Endothelial cell (in vitro differentiated cells): Measurements from ENCODE around the gene LAMA2. TPM values are rescaled to one million over a fixed set of nuclear protein-coding genes. Genes with fewer than 3 reads are reported as not detected.

Experiments used
- DNase-seq: peaks from one replicate; pipeline ENCODE4 v3.0.0; 2021; ENCODE audit warnings: low spot score
- H3K27ac Mint-ChIP-seq: one replicate; pipeline ENCODE4 v1.8.0; 2021; ENCODE audit warnings: mixed read lengths, inconsistent platforms; ENCODE audit not compliant: unreplicated experiment
- H3K27me3 Mint-ChIP-seq: one replicate; pipeline ENCODE4 v1.8.0; 2021; ENCODE audit warnings: mild to moderate bottlenecking, moderate library complexity, mixed read lengths, inconsistent platforms; ENCODE audit not compliant: unreplicated experiment
- H3K36me3 Mint-ChIP-seq: one replicate; pipeline ENCODE4 v1.8.0; 2021; ENCODE audit warnings: mild to moderate bottlenecking, low read depth, mixed read lengths, inconsistent platforms; ENCODE audit not compliant: unreplicated experiment
- H3K4me1 Mint-ChIP-seq: one replicate; pipeline ENCODE4 v1.8.0; 2021; ENCODE audit warnings: mild to moderate bottlenecking, mixed read lengths, inconsistent platforms; ENCODE audit not compliant: unreplicated experiment
- H3K4me3 Mint-ChIP-seq: one replicate; pipeline ENCODE4 v1.8.0; 2021; ENCODE audit warnings: mild to moderate bottlenecking, mixed read lengths, inconsistent platforms; ENCODE audit not compliant: unreplicated experiment
- H3K9me3 Mint-ChIP-seq: one replicate; pipeline ENCODE4 v1.8.0; 2021; ENCODE audit warnings: mixed read lengths, inconsistent platforms; ENCODE audit not compliant: unreplicated experiment
- CTCF ChIP-seq: fragments of 200-600 bp; sonication (generic); IDR thresholded peaks from one replicate; pipeline ENCODE4 v1.5.0; 2021; ENCODE audit warnings: antibody characterized with exemption; ENCODE audit not compliant: unreplicated experiment
- total RNA-seq: library from RNA; stranded (reverse); fragmentation: NEBNext Ultra II Directional; extraction: Animal tissue kit (Norgen Biotek cat#: 25700); gene quantifications from one replicate; pipeline ENCODE4 v1.2.1, GENCODE V29; 2021; ENCODE audit not compliant: unreplicated experiment

The LAMA2 gene
- total RNA-seq, 1 donor from 2014 or later: 2.0 TPM

GRCh38 chr6:129115471-129115870, 232.5 kb downstream of the LAMA2 start:
- Mint-ChIP-seq H3K27ac (no peak overlapping the region), H3K9me3 (no peaks in the 10 kb centered on the region), H3K27me3 (no peaks in the 10 kb centered on the region), H3K4me1 (no peaks in the 10 kb centered on the region), H3K4me3 (no peak overlapping the region), H3K36me3 (no peaks in the 10 kb centered on the region)
- TF ChIP-seq CTCF: no peak
- no peak for DNase-seq

DNA sequence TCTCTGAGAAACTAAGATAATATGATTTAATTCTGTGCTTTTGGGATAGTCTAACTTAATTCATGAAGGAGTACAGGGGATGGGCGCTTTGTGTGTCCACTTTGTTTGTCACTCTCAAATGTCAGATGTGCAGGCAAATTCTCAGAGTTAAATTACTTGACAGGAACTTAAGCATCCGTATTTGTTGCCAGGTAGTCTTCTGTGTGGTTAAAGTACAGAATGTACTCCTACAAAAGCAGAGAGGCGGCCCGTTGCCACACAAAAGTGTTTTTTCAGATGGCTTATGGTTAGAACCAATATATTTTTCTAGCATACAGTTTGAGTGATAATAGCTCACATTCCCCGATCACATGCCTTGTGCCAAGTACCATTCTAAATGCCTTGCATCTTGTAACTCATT, 234.4 kb downstream of the LAMA2 start:
- Mint-ChIP-seq H3K9me3 (no peaks in the 10 kb centered on the region), H3K27me3 (no peaks in the 10 kb centered on the region), H3K27ac (no peak overlapping the region), H3K36me3 (no peaks in the 10 kb centered on the region), H3K4me3 (no peak overlapping the region), H3K4me1 (no peaks in the 10 kb centered on the region)
- TF ChIP-seq CTCF: no peak
- DNase-seq: no peak

GRCh38 chr6:129120856-129121638, 238.1 kb downstream of the LAMA2 start:
- no peak for DNase-seq
- Mint-ChIP-seq H3K36me3 (no peaks in the 10 kb centered on the region), H3K9me3 (no peaks in the 10 kb centered on the region), H3K27ac (no peak overlapping the region), H3K4me3 (no peak overlapping the region), H3K27me3 (no peaks in the 10 kb centered on the region), H3K4me1 (no peaks in the 10 kb centered on the region)
- TF ChIP-seq CTCF: no peak

DNA sequence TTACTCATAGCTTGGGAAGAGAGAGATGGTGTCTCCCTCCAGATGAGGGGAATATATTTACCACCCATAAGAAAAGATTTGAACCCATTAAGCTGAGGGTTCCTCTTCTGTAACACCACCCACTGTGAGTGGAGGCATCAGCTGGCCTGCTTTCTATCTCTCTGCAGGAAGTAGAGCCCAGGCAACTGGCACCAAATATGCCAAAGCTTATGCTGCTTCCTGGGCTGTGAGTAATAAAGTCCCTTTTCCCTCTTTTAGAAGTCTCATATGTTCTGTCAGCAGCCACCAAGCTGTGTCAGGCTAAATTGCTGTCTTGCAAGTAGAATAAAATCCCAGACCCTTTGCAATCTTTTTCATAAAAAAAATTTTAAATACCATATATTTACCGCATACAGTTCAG, 241.4 kb downstream of the LAMA2 start:
- DNase-seq: no peak
- Mint-ChIP-seq H3K9me3 (no peaks in the 10 kb centered on the region), H3K27ac (no peak overlapping the region), H3K36me3 (no peaks in the 10 kb centered on the region), H3K27me3 (no peaks in the 10 kb centered on the region), H3K4me3 (no peak overlapping the region), H3K4me1 (no peaks in the 10 kb centered on the region)
- no peak for TF ChIP-seq CTCF

DNA sequence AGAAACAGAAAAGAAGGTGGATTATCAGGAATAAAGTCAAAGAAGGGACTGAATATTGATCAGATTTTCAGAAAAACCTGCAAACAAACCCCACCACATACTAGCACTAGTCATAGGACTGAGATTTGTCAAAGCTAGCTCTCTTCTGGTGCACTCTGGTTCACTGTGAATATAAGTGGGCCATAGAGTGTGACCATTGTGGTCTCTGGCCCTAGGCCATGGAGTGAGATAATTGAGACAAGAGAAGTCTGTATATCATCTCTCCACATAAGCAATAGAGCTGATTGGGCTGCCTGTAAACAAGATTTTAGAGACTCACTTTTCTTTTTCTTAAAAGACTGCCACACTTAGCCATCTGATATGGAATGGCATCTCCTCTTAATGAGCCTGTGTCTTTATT, 247.2 kb downstream of the LAMA2 start:
- Mint-ChIP-seq H3K4me1 (peaks cover 23% of the 10 kb centered on the region), H3K4me3 (no peak overlapping the region), H3K27ac (no peak overlapping the region), H3K36me3 (no peaks in the 10 kb centered on the region), H3K9me3 (no peaks in the 10 kb centered on the region), H3K27me3 (no peaks in the 10 kb centered on the region)
- TF ChIP-seq CTCF: no peak
- DNase-seq: no peak
